Caco-2 (cell line): ENCODE data around the gene ICAM3. TPM values are rescaled to one million over a fixed set of nuclear protein-coding genes. Genes with fewer than 3 reads are reported as not detected.
A peak's percentile ranks its signal among the peaks of the same experiment; 100 is the strongest.

Experiments used
- BruUV-seq: library from RNA; stranded (reverse); fragments of 400-500 nt; replicated peaks from 2 replicates; lab custom pipeline; 2021; lab: Mats Ljungman, UMichigan
- CTCF ChIA-PET: fragments of 300-600 bp; sonication (Branson Sonifier 250); formaldehyde crosslinking; loops from one replicate; lab custom pipeline; 2022; ENCODE audit warnings: antibody characterized with exemption; lab: Charles Lee
- POLR2A ChIA-PET: fragments of 300-600 bp; sonication (Branson Sonifier 250); formaldehyde crosslinking; loops from one replicate; lab custom pipeline; 2022; ENCODE audit warnings: antibody characterized with exemption; lab: Charles Lee
- DNase-seq, 2 experiments: peaks; one replicate each; pipeline versions ENCODE4 v3.0.0 to v3.0.0-alpha.2; 2020 to 2022
- H3K27me3 ChIP-seq: replicated peaks from 2 replicates; pipeline ENCODE4 v1.6.0; 2011; ENCODE audit warnings: low read length; ENCODE audit not compliant: control insufficient read depth, insufficient read depth
- H3K36me3 ChIP-seq: 2 replicates; pipeline ENCODE4 v1.5.1; 2011; ENCODE audit warnings: low read length; ENCODE audit not compliant: control insufficient read depth, insufficient read depth
- H3K4me1 ChIP-seq: fragments of 250-450 bp; sonication (Bioruptor Pico); 2 replicates; pipeline ENCODE4 v1.5.1; 2020; ENCODE audit warnings: mild to moderate bottlenecking
- H3K4me3 ChIP-seq: 2 replicates; pipeline ENCODE4 v1.5.1; 2011; ENCODE audit warnings: low read depth, mild to moderate bottlenecking, control low read depth, low read length
- H3K9me3 ChIP-seq: fragments of 250-450 bp; sonication (Bioruptor Pico); 2 replicates; pipeline ENCODE4 v1.5.1; 2020; ENCODE audit warnings: mild to moderate bottlenecking, moderate library complexity
- H3K27ac Mint-ChIP-seq: one replicate; pipeline ENCODE4 v1.8.0; 2022; ENCODE audit warnings: mixed read lengths; ENCODE audit not compliant: unreplicated experiment
- H3K27me3 Mint-ChIP-seq: one replicate; pipeline ENCODE4 v1.8.0; 2022; ENCODE audit warnings: mixed read lengths; ENCODE audit not compliant: insufficient read depth, unreplicated experiment
- H3K36me3 Mint-ChIP-seq: one replicate; pipeline ENCODE4 v1.8.0; 2022; ENCODE audit warnings: mild to moderate bottlenecking, mixed read lengths; ENCODE audit not compliant: insufficient read depth, unreplicated experiment
- H3K4me1 Mint-ChIP-seq: one replicate; pipeline ENCODE4 v1.8.0; 2022; ENCODE audit warnings: low read depth, mixed read lengths; ENCODE audit not compliant: unreplicated experiment
- H3K4me3 Mint-ChIP-seq: one replicate; pipeline ENCODE4 v1.8.0; 2022; ENCODE audit warnings: mild to moderate bottlenecking, moderate library complexity, mixed read lengths; ENCODE audit not compliant: unreplicated experiment
- H3K9me3 Mint-ChIP-seq: one replicate; pipeline ENCODE4 v1.8.0; 2022; ENCODE audit warnings: mixed read lengths; ENCODE audit not compliant: unreplicated experiment
- intact Hi-C: fragments of 100-400 bp; cut with micrococcal nuclease; formaldehyde crosslinking; loops from one replicate; pipeline ENCODE4 v1.10.0; 2022; ENCODE audit not compliant: unreplicated experiment
- total RNA-seq: library from RNA; stranded (reverse); gene quantifications from 2 replicates; pipeline ENCODE4 v1.2.3, GENCODE V29; 2022
- TF ChIP-seq, protein P1 (sequence below), 2 experiments: fragments of 200-600 bp in 1 of 2; IDR thresholded peaks; 1 replicate in 1 of 2; 2 replicates in 1 of 2; pipeline versions ENCODE4 v1.5.1 to v1.8.0; 2011 to 2022; ENCODE audit warnings: antibody characterized with exemption in 1 of 2, control low read depth in 1 of 2, inconsistent platforms in 1 of 2, low read depth in 1 of 2, low read length in 1 of 2, mild to moderate bottlenecking in 1 of 2, moderate library complexity in 1 of 2; ENCODE audit not compliant: insufficient read depth in 1 of 2, severe bottlenecking in 1 of 2, unreplicated experiment in 1 of 2

The ICAM3 gene
- total RNA-seq, 1 experiment from 2014 or later = 9.8 TPM

DNA sequence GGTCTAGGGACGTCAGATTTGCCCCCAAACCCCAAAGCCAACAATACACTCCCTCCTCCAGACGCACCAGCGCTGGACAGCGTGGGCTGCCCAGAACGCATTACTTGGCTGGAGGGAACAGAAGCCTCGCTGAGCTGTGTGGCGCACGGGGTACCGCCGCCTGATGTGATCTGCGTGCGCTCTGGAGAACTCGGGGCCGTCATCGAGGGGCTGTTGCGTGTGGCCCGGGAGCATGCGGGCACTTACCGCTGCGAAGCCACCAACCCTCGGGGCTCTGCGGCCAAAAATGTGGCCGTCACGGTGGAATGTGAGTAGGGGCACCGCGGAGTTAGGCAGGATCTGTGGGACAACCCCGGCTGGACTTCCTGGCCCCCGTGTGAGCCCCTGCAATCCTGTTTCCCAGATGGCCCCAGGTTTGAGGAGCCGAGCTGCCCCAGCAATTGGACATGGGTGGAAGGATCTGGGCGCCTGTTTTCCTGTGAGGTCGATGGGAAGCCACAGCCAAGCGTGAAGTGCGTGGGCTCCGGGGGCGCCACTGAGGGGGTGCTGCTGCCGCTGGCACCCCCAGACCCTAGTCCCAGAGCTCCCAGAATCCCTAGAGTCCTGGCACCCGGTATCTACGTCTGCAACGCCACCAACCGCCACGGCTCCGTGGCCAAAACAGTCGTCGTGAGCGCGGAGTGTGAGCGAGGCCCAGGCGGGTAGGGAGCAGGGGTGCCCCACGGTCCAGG is 45.6 kb downstream of the ICAM3 start:
- Mint-ChIP-seq H3K9me3 (no peaks in the 10 kb centered on the region), H3K4me3 (no peak overlapping the region), H3K27ac (no peak overlapping the region), H3K27me3 (peaks cover 7% of the 10 kb centered on the region), H3K36me3 (peaks cover 9% of the 10 kb centered on the region), H3K4me1 (peaks cover 11% of the 10 kb centered on the region)
- no peaks in the 10 kb centered on the region for H3K27me3 ChIP-seq
- ChIA-PET CTCF (interaction anchor here (0.6 kb wide), 1 partner anchor 408 kb away, joined by 3 read pairs; no protein-coding TSS in a partner anchor), POLR2A (no interaction called here)
- DNase-seq = no peak
- no peaks in the 10 kb centered on the region for H3K9me3 ChIP-seq
- no peak overlapping the region for H3K4me3 ChIP-seq
- peaks cover 7% of the 10 kb centered on the region; the same call in 1 of the 2 replicates for H3K4me1 ChIP-seq
- TF ChIP-seq, protein P1, sequence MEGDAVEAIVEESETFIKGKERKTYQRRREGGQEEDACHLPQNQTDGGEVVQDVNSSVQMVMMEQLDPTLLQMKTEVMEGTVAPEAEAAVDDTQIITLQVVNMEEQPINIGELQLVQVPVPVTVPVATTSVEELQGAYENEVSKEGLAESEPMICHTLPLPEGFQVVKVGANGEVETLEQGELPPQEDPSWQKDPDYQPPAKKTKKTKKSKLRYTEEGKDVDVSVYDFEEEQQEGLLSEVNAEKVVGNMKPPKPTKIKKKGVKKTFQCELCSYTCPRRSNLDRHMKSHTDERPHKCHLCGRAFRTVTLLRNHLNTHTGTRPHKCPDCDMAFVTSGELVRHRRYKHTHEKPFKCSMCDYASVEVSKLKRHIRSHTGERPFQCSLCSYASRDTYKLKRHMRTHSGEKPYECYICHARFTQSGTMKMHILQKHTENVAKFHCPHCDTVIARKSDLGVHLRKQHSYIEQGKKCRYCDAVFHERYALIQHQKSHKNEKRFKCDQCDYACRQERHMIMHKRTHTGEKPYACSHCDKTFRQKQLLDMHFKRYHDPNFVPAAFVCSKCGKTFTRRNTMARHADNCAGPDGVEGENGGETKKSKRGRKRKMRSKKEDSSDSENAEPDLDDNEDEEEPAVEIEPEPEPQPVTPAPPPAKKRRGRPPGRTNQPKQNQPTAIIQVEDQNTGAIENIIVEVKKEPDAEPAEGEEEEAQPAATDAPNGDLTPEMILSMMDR (IDR thresholded peaks at IDR 0.05; ENCODE audit: insufficient read depth in 1 of 2, low read depth in 1 of 2, low read length in 1 of 2, severe bottlenecking in 1 of 2, unreplicated experiment in 1 of 2) = no peak
- H3K36me3 ChIP-seq = no peaks in the 10 kb centered on the region; the same call in 1 of the 2 replicates
- BruUV-seq = no TSS peak
- intact Hi-C loops = no loop called here

DNA sequence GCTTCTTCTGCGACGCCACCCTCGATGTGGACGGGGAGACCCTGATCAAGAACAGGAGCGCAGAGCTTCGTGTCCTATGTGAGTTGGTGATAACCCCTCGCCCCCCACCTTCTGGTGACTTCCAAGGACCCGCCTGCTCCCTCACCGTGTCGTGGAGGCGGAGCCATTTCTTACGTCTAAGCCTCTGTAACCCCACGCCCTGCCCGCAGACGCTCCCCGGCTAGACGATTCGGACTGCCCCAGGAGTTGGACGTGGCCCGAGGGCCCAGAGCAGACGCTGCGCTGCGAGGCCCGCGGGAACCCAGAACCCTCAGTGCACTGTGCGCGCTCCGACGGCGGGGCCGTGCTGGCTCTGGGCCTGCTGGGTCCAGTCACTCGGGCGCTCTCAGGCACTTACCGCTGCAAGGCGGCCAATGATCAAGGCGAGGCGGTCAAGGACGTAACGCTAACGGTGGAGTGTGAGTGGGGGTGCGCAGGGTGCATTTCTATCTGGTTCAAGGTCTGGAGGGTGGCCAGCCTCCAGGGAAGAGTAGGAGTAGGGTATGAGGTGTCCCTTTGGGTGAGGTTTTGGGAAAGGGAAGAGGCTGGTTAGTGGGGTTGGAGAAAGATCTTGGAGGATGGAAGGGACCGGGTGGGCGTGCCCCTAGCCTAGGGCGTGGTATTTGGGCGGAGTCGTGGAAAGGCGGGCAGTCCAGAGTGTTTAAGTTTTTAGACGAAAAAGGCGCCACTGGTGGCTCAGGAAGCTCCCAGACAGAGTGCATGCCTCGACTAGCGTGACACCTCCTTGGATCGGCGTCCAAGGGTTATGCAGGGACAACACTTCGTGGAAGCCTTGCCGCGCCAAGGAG is 46.4 kb downstream of the ICAM3 start:
- peaks cover 7% of the 10 kb centered on the region for H3K27me3 Mint-ChIP-seq
- H3K36me3 ChIP-seq = no peaks in the 10 kb centered on the region; the same call in 1 of the 2 replicates
- peaks cover 14% of the 10 kb centered on the region for H3K36me3 Mint-ChIP-seq
- H3K4me1 Mint-ChIP-seq = peaks cover 15% of the 10 kb centered on the region
- ChIA-PET CTCF (interaction anchor here (0.6 kb wide), 1 partner anchor 407 kb away, joined by 3 read pairs; no protein-coding TSS in a partner anchor), POLR2A (no interaction called here)
- H3K9me3 ChIP-seq = no peaks in the 10 kb centered on the region
- TF ChIP-seq, protein P1 (IDR thresholded peaks at IDR 0.05; ENCODE audit: insufficient read depth in 1 of 2, low read depth in 1 of 2, low read length in 1 of 2, severe bottlenecking in 1 of 2, unreplicated experiment in 1 of 2) = no peak
- no peaks in the 10 kb centered on the region for H3K27me3 ChIP-seq
- H3K4me1 ChIP-seq = peaks cover 12% of the 10 kb centered on the region
- intact Hi-C loops = no loop called here
- DNase-seq = no peak
- H3K4me3 Mint-ChIP-seq = peak overlapping the region; percentile 87
- no TSS peak for BruUV-seq
- no peak overlapping the region for H3K27ac Mint-ChIP-seq
- no peaks in the 10 kb centered on the region for H3K9me3 Mint-ChIP-seq
- H3K4me3 ChIP-seq = peak overlapping the region; percentile 48

DNA sequence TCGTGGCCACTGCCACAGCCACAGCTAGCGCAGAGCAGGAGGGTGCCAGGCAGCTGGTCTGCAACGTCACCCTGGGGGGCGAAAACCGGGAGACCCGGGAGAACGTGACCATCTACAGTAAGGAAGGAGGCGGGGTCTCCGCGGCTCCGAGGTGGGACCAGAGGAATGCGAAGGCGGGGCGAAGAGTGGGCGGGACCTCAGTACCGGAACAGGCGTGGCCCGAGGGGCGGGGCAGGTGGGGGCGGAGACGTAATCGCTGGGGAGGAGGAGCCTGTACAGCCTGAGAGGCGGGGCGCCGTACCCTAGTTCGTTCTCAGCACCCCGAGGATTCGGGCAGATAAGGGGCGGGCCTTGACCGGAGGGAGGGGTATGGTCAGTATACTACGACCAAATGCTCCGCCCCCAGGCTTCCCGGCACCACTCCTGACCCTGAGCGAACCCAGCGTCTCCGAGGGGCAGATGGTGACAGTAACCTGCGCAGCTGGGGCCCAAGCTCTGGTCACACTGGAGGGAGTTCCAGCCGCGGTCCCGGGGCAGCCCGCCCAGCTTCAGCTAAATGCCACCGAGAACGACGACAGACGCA is 47.1 kb downstream of the ICAM3 start:
- peak; percentile 92 to 93 for DNase-seq
- intact Hi-C loops = no loop called here
- Histone ChIP-seq H3K9me3 (no peaks in the 10 kb centered on the region), H3K36me3 (no peaks in the 10 kb centered on the region; the same call in 1 of the 2 replicates), H3K27me3 (no peaks in the 10 kb centered on the region), H3K4me3 (peak overlapping the region; percentile 48), H3K4me1 (peaks cover 18% of the 10 kb centered on the region)
- Mint-ChIP-seq H3K4me3 (peak overlapping the region; percentile 87), H3K36me3 (peaks cover 14% of the 10 kb centered on the region), H3K4me1 (peaks cover 15% of the 10 kb centered on the region), H3K27me3 (peaks cover 7% of the 10 kb centered on the region), H3K9me3 (no peaks in the 10 kb centered on the region), H3K27ac (no peak overlapping the region)
- POLR2A ChIA-PET = no interaction called here
- no TSS peak for BruUV-seq
- CTCF ChIA-PET = interaction anchor here (0.6 to 1.1 kb wide), 4 partner anchors 21 to 108 kb away, joined by 3 to 4 read pairs (median 4); partner anchors contain the start of genes FDX2 and ICAM1
- TF ChIP-seq, protein P1 (IDR thresholded peaks at IDR 0.05; ENCODE audit: insufficient read depth in 1 of 2, low read depth in 1 of 2, low read length in 1 of 2, severe bottlenecking in 1 of 2, unreplicated experiment in 1 of 2) = no peak
